K562 (cell line): ENCODE data around the gene CD244.
A peak's percentile ranks its signal among the peaks of the same experiment; 100 is the strongest.

Experiments used
- GTF2F1 ChIP-seq: IDR thresholded peaks from 2 replicates; pipeline ENCODE4 v1.6.1; 2011; ENCODE audit warnings: low read depth, low read length, improper control_type of control experiment
- NFIC ChIP-seq: fragments of 450-650 bp; IDR thresholded peaks from 2 replicates; pipeline ENCODE4 v1.6.1; 2017; ENCODE audit warnings: mild to moderate bottlenecking, inconsistent platforms
- PCBP2 ChIP-seq: fragments of 200-400 bp; formaldehyde crosslinking; IDR thresholded peaks from 2 replicates; pipeline ENCODE4 v1.6.1; 2018; ENCODE audit warnings: low read length, low read depth, mild to moderate bottlenecking, moderate library complexity; ENCODE audit not compliant: poor library complexity, severe bottlenecking
- SMAD3 ChIP-seq: fragments of 450-650 bp; formaldehyde crosslinking; conservative IDR thresholded peaks from 2 replicates; pipeline ENCODE4 v1.4.0; 2020; ENCODE audit warnings: mild to moderate bottlenecking
- ZC3H4 ChIP-seq: sonication (generic); formaldehyde crosslinking; IDR thresholded peaks from 2 replicates; pipeline ENCODE4 v1.9.0; 2021; ENCODE audit warnings: missing genetic modification reagents, borderline replicate concordance
- ZNF407 ChIP-seq: fragments of 450-650 bp; IDR thresholded peaks from 2 replicates; pipeline ENCODE4 v1.6.1; 2016; ENCODE audit warnings: low read depth
- ZNF780A ChIP-seq: fragments of 250-450 bp; sonication (Bioruptor Pico); IDR thresholded peaks from 2 replicates; pipeline ENCODE4 v1.5.0; 2021; ENCODE audit warnings: mild to moderate bottlenecking

- TF ChIP-seq PCBP2: no peak
- TF ChIP-seq NFIC: peak; percentile 36
- TF ChIP-seq SMAD3 (CRISPR knock-in tag): no peak
- TF ChIP-seq GTF2F1: no peak
- no peak for TF ChIP-seq ZNF780A (CRISPR knock-in tag)
- TF ChIP-seq ZC3H4 (CRISPR knock-in tag): no peak
- TF ChIP-seq ZNF407: no peak
These were observed 22.4 kb upstream of the CD244 start, which contains the start of gene ITLN1 for GRCh38 chr1:160885042-160885441.
